ENCODE results near the gene LRRC3C.

Gene LRRC3C

GRCh38 chr17:39979016-39979670 is 51.6 kb downstream of the LRRC3C start:
- no peak for DNase-seq (ENCODE audit: low spot score)

- DNase-seq (ENCODE audit: low spot score) = peak; percentile 10
Measured at GRCh38 chr17:39979893-39980350, 52.4 kb downstream of the LRRC3C start.

- peak; percentile 87 for DNase-seq (ENCODE audit: low spot score)
Measured at GRCh38 chr17:39980351-39981206, 53.0 kb downstream of the LRRC3C start, which contains the start of gene PSMD3. PSMD3 (plus strand) TSS chr17:39980807; CDS start chr17:39980971, 164 bp downstream.

- peak; percentile 10 for DNase-seq (ENCODE audit: low spot score)
Measured at GRCh38 chr17:39981207-39981741, 53.7 kb downstream of the LRRC3C start.

DNA sequence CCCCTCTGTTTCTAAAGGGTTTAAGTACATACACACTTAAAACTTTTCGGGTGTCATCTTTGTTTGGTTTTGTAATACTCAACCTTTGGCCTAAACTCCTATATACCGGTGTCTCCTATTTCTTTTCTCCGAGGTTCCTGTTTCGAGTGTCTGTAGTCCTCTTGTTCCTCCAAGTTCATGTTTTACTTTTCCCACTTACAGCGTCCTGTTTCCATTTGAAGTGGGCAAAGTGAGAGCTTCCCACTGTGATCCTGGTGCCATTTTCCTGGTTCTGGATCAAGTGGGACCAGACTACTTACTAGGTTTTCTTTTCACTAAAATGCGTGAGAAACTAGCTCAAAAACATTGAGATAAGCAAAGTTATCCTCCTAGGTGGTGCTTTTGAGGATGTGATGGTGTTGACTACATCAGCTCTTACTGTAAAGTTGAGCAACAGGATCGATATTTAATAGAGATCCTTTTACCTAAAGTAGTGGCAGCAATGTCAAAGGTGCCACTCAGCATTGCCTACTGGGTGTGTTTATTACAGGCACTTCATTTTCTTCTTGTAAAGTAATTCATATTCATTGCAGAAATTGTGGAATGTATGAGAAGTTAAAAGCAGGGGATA is 54.3 kb downstream of the LRRC3C start:
- DNase-seq (ENCODE audit: low spot score) = no peak

DNA sequence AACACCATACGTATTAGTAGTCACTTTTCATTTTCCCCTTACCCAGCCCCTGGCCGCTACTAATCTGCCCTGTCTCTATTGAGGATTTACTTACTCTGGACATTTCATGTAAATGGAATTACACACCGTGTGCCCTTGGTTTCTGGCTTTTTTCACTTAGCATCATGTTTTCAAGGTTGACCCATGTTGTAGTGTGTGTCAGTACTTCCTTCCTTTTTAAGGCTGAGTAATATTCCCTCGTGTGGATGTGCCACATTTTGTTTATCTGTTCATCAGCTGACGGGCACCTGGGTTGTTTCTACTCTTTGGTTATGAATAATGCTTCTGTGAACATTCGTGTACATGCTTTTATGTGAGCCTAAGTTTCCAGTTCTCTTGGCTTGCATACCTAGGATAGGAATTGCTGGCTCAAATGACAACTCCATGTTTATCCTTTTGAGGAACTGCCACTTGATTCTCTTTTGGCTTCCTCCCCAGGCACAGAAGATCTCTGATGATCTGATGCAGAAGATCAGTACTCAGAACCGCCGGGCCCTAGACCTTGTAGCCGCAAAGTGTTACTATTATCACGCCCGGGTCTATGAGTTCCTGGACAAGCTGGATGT is 60.8 kb downstream of the LRRC3C start:
- no peak for DNase-seq (ENCODE audit: low spot score)

GRCh38 chr17:39994448-39994847 is 66.9 kb downstream of the LRRC3C start:
- no peak for DNase-seq (ENCODE audit: low spot score)
